Lung (tissue), 12 donors: ENCODE data around the gene HSPB3. TPM values are rescaled to one million over a fixed set of nuclear protein-coding genes. Genes with fewer than 3 reads are reported as not detected.

ENCODE experiments used
- ATAC-seq: fragments of 200-7000 bp; cut with Tn5 transposase; one replicate; pipeline ENCODE4 v1.9.1; 2020; ENCODE audit warnings: moderate number of reproducible peaks; ENCODE audit not compliant: insufficient read depth, low FRiP score
- DNase-seq, 3 donors: peaks; one replicate each; pipeline ENCODE4 v3.0.0-alpha.2; 2013 to 2017
- H3K27ac ChIP-seq, 2 donors: one replicate each; pipeline ENCODE4 v1.5.1; 2013; ENCODE audit warnings: mild to moderate bottlenecking in 2 of 2, moderate library complexity in 2 of 2, control low read depth in 1 of 2, inconsistent platforms in 1 of 2, low read depth in 1 of 2, low read length in 1 of 2
- H3K27me3 ChIP-seq, 3 donors: one replicate each; pipeline ENCODE4 v1.5.1; 2013; ENCODE audit warnings: low read length in 2 of 3; ENCODE audit not compliant: control insufficient read depth in 3 of 3, insufficient read depth in 3 of 3
- H3K36me3 ChIP-seq, 4 donors: one replicate each; pipeline ENCODE4 v1.5.1; 2013; ENCODE audit warnings: low read length in 4 of 4, mild to moderate bottlenecking in 1 of 4, moderate library complexity in 1 of 4; ENCODE audit not compliant: control insufficient read depth in 4 of 4, insufficient read depth in 4 of 4
- H3K4me1 ChIP-seq, 5 donors: one replicate each; pipeline ENCODE4 v1.5.1; 2013; ENCODE audit warnings: low read length in 5 of 5, mild to moderate bottlenecking in 2 of 5, moderate library complexity in 1 of 5; ENCODE audit not compliant: control insufficient read depth in 5 of 5, insufficient read depth in 5 of 5
- H3K4me3 ChIP-seq: one replicate; pipeline ENCODE4 v1.5.1; 2013; ENCODE audit warnings: mild to moderate bottlenecking, control low read depth, moderate library complexity
- H3K9ac ChIP-seq, 2 donors: one replicate each; pipeline ENCODE4 v1.5.1; 2013; ENCODE audit warnings: low read length in 2 of 2, control low read depth in 1 of 2; ENCODE audit not compliant: insufficient read depth in 1 of 2
- H3K9me3 ChIP-seq, 4 donors: one replicate each; pipeline ENCODE4 v1.5.1; 2013; ENCODE audit warnings: low read length in 3 of 4, mild to moderate bottlenecking in 1 of 4, moderate library complexity in 1 of 4; ENCODE audit not compliant: control insufficient read depth in 4 of 4, insufficient read depth in 3 of 4
- WGBS, 2 donors: extraction: QIAGEN DNeasy Blood & Tissue Kit; methylation state at CpG; one replicate each; pipeline ENCODE4 v1.1.7; 2013; 5-methylcytosine and 5-hydroxymethylcytosine counted together
- polyA plus RNA-seq, 2 donors: library from polyadenylated mRNA; stranded (reverse); fragments of 200-250 nt; gene quantifications; one replicate each; pipeline ENCODE4 v1.2.1, GENCODE V29; 2013
- total RNA-seq, 2 donors: library from RNA; depleted of rRNA in 1 of 2; stranded (reverse); fragments of >200 nt in 1 of 2; gene quantifications; one replicate each; pipeline ENCODE4 v1.2.1, GENCODE V29; 2014 to 2021
- TF ChIP-seq, protein P1 (sequence below): IDR thresholded peaks from 2 replicates; pipeline ENCODE4 v1.5.1; 2012; ENCODE audit warnings: mild to moderate bottlenecking; ENCODE audit errors: control extremely low read depth, extremely low read depth
- donor health status: control.
- donor health status: control.
- donor health status: Bipolar disorder and iron deficiency.
- donor health status: healthy.
- donor health status: DM: yes; HTN: yes; CAD: no.

HSPB3 gene
- total and polyA plus RNA-seq, 4 donors, result 0.47 to 1.7 (median 1.5) TPM; not detected in 1

DNA sequence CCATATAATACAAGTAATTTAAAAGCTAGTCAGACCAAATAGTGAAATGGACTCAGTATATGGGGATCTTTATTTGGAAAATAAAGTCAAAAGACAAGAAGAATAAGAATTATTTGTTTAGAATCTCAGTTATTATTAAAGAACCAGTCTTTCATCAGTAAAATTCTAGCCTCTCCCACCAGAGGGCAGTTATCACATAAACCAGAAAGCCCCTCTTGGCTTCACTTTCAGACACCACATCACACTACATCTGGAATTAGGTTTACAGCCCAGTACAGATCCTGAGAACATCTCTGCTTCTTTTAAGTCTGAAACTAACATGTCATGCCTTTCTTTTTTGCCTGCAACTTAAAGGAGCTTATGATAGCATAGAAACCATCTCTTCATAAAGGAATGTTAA, 12.2 kb upstream of the HSPB3 start:
- ATAC-seq (no peak), DNase-seq (peak in 2 of 3 donors; percentile 60 to 74)
- H3K4me1 ChIP-seq, result no peaks in the 10 kb centered on the region
- H3K9me3 ChIP-seq, result no peaks in the 10 kb centered on the region
- H3K9ac ChIP-seq, result no peak overlapping the region
- TF ChIP-seq, protein P1, sequence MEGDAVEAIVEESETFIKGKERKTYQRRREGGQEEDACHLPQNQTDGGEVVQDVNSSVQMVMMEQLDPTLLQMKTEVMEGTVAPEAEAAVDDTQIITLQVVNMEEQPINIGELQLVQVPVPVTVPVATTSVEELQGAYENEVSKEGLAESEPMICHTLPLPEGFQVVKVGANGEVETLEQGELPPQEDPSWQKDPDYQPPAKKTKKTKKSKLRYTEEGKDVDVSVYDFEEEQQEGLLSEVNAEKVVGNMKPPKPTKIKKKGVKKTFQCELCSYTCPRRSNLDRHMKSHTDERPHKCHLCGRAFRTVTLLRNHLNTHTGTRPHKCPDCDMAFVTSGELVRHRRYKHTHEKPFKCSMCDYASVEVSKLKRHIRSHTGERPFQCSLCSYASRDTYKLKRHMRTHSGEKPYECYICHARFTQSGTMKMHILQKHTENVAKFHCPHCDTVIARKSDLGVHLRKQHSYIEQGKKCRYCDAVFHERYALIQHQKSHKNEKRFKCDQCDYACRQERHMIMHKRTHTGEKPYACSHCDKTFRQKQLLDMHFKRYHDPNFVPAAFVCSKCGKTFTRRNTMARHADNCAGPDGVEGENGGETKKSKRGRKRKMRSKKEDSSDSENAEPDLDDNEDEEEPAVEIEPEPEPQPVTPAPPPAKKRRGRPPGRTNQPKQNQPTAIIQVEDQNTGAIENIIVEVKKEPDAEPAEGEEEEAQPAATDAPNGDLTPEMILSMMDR, result no peak
- H3K27me3 ChIP-seq, result no peaks in the 10 kb centered on the region
- H3K4me3 ChIP-seq, result no peak overlapping the region
- H3K27ac ChIP-seq, result no peak overlapping the region
- no peaks in the 10 kb centered on the region for H3K36me3 ChIP-seq

DNA sequence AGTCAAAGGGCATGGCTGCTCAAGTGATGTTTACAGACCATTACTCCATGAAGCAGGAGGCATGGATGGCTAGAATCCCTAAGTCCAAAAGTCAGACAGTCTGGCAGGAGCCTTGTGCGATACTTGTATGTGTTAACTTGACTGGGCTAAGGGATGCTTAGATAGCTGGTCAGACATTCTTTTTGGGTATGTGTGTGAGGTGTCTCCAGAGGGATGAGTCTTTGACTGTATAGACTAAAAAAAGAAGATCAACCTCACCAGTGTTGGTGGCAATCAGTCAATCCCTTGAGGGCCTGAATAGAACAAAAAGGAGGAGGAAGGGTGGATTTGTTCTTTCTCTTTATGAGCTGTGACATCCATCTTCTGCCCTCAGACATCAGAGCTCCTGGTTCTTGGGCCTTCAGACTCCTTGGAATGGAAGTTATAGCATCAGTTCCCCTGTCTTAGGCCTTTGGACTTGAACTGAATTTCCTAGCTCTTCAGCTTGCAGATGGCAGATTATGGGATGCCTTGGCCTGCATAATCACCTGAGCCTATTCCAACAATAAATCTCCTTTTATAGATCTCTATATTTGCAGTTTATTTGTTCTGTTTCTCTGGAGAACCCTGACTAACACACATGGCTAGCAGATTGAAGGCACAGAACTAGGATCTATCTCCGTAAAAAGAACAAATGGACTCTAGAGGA, 9.7 kb upstream of the HSPB3 start:
- Histone ChIP-seq H3K36me3 (no peaks in the 10 kb centered on the region), H3K4me1 (peaks cover 0 to 2% (median 0%) of the 10 kb centered on the region in 5 donors), H3K9ac (no peak overlapping the region), H3K9me3 (no peaks in the 10 kb centered on the region), H3K4me3 (no peak overlapping the region), H3K27me3 (no peaks in the 10 kb centered on the region), H3K27ac (peak overlapping the region in 1 of 2 donors; percentile 30)
- DNase-seq (no peak), ATAC-seq (no peak)
- WGBS, 2 donors, result 87 to 98% methylated on average over 2 of the region's 2 CpGs
- TF ChIP-seq, protein P1, result no peak

DNA sequence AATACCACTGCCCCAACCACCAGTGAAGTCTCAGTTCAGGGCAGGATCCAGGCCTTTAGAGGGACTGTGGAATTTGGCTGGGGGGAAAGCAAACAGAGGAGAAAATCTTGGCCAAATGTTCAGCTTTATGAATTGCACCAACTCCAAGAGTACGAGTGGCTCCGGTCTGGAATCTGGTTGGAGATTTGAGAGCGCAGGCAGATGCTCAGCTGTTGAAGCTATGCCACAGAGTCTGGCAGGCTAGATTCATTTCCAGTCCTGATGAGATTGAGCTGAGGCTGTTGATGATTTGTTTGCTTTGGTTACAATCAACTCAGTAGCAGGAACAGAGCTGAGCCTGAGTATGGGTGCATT, 9.1 kb upstream of the HSPB3 start:
- H3K27ac ChIP-seq, result peak overlapping the region in 1 of 2 donors; percentile 30
- H3K9me3 ChIP-seq, result no peaks in the 10 kb centered on the region
- H3K4me1 ChIP-seq, result peaks cover 0 to 2% (median 0%) of the 10 kb centered on the region in 5 donors
- no peak overlapping the region for H3K9ac ChIP-seq
- H3K4me3 ChIP-seq, result no peak overlapping the region
- no peaks in the 10 kb centered on the region for H3K36me3 ChIP-seq
- no peak for DNase-seq
- ATAC-seq, result no peak
- no peaks in the 10 kb centered on the region for H3K27me3 ChIP-seq
- WGBS, 2 donors, result 73 to 79% methylated on average over 3 of the region's 3 CpGs
- TF ChIP-seq, protein P1, result no peak

DNA sequence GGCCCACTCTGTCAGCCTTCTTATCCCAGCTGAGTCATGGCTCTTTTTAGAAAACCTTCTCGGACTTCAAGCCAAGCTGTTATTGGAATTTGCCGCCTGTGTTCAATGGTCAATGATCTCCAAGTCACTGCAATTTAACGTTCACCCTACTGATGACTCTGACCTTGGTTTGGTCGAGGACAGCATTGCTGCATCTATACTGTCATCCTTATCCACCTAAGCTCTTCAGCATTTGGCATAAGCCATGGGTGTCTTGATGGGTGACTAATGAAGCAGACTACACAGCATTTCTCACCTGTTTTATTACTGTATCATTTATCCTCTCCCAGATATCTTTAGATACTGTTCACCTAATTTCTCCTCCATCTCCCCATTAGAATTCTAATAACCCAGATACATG, 5.6 kb upstream of the HSPB3 start:
- H3K4me1 ChIP-seq, result peaks cover 0 to 2% (median 0%) of the 10 kb centered on the region in 5 donors
- no peaks in the 10 kb centered on the region for H3K27me3 ChIP-seq
- TF ChIP-seq, protein P1, result no peak
- no peaks in the 10 kb centered on the region for H3K9me3 ChIP-seq
- WGBS, 2 donors, result 81 to 91% methylated on average over 4 of the region's 4 CpGs
- H3K27ac ChIP-seq, result no peak overlapping the region
- DNase-seq (no peak), ATAC-seq (no peak)
- H3K4me3 ChIP-seq, result no peak overlapping the region
- no peaks in the 10 kb centered on the region for H3K36me3 ChIP-seq
- no peak overlapping the region for H3K9ac ChIP-seq
